Measurements from ENCODE around the gene COMT.

The COMT gene

GRCh38 chr22:19958083-19959042, 16.8 kb downstream of the COMT start:
- H3K4me3 ChIP-seq (ENCODE audit: low read depth in 1 of 2, low read length in 2 of 2) = no peak overlapping the region
- H4K20me1 ChIP-seq (ENCODE audit: insufficient read depth, low read length) = peaks cover 64% of the 10 kb centered on the region
- no peak overlapping the region for H3K9ac ChIP-seq (ENCODE audit: low read depth, low read length)
- no peak overlapping the region for H3K4me2 ChIP-seq (ENCODE audit: insufficient read depth, low read length)
- H3K4me1 ChIP-seq (ENCODE audit: insufficient read depth, low read length) = no peaks in the 10 kb centered on the region
- ATAC-seq (ENCODE audit: insufficient read depth, low read depth) (no peak), DNase-seq (no peak)
- H2AFZ ChIP-seq (ENCODE audit: low read depth, low read length) = no peak overlapping the region
- TF ChIP-seq EZH2 (IDR thresholded peaks at IDR 0.05; ENCODE audit: borderline replicate concordance, low read depth, low read length, severe bottlenecking) = no peak
- TF ChIP-seq CTCF (IDR thresholded peaks at IDR 0.05; ENCODE audit: borderline replicate concordance, extremely low read depth, low read length, poor library complexity, severe bottlenecking) = no peak
- H3K27ac ChIP-seq (ENCODE audit: low read length) = no peak overlapping the region
- no peaks in the 10 kb centered on the region for H3K27me3 ChIP-seq (ENCODE audit: insufficient read depth, low read length, poor library complexity)
- H3K79me2 ChIP-seq (ENCODE audit: insufficient read depth, low read length) = peaks cover 30% of the 10 kb centered on the region
- H3K9me3 ChIP-seq (ENCODE audit: insufficient read depth, low read length, severe bottlenecking) = no peaks in the 10 kb centered on the region
- peaks cover 53% of the 10 kb centered on the region for H3K36me3 ChIP-seq (ENCODE audit: insufficient read depth, low read length)

DNA sequence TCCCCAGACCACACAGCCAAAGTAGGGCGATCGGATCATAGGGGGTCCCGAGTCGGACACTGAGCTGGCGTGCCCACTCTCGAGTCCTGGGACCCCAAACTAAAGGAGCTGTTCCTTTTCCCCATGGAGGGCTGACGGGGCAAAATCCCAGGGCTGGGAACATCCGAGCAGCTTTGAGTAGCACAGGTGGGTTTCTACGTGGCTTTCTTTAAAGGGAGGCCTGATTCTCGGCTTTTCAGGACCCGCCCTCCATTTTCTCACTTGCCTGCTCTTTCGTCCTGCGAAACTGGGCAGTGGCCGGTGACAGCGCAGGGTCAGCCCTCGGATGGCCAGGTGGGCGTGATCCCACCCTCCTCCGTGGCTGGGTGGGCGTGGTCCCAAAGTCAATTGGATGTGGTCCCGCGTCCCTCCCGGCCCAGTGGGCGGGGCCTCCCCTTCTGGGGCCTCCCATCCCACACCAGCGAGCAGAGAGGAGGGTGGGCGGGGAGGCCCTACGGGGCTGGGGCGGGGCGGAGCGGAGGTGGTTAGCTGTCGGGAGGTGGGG, 17.5 kb downstream of the COMT start:
- no peak for ATAC-seq (ENCODE audit: insufficient read depth, low read depth)
- Histone ChIP-seq H3K9me3 (ENCODE audit: insufficient read depth, low read length, severe bottlenecking) (no peaks in the 10 kb centered on the region), H4K20me1 (ENCODE audit: insufficient read depth, low read length) (peaks cover 58% of the 10 kb centered on the region), H3K27me3 (ENCODE audit: insufficient read depth, low read length, poor library complexity) (no peaks in the 10 kb centered on the region), H3K27ac (ENCODE audit: low read length) (no peak overlapping the region), H3K4me1 (ENCODE audit: insufficient read depth, low read length) (no peaks in the 10 kb centered on the region), H3K79me2 (ENCODE audit: insufficient read depth, low read length) (peaks cover 23% of the 10 kb centered on the region), H3K4me2 (ENCODE audit: insufficient read depth, low read length) (no peak overlapping the region), H3K9ac (ENCODE audit: low read depth, low read length) (no peak overlapping the region), H3K4me3 (ENCODE audit: low read depth in 1 of 2, low read length in 2 of 2) (no peak overlapping the region), H2AFZ (ENCODE audit: low read depth, low read length) (no peak overlapping the region), H3K36me3 (ENCODE audit: insufficient read depth, low read length) (peaks cover 55% of the 10 kb centered on the region)
- no peak for DNase-seq
- no peak for TF ChIP-seq EZH2 (IDR thresholded peaks at IDR 0.05; ENCODE audit: borderline replicate concordance, low read depth, low read length, severe bottlenecking)
- no peak for TF ChIP-seq CTCF (IDR thresholded peaks at IDR 0.05; ENCODE audit: borderline replicate concordance, extremely low read depth, low read length, poor library complexity, severe bottlenecking)

DNA sequence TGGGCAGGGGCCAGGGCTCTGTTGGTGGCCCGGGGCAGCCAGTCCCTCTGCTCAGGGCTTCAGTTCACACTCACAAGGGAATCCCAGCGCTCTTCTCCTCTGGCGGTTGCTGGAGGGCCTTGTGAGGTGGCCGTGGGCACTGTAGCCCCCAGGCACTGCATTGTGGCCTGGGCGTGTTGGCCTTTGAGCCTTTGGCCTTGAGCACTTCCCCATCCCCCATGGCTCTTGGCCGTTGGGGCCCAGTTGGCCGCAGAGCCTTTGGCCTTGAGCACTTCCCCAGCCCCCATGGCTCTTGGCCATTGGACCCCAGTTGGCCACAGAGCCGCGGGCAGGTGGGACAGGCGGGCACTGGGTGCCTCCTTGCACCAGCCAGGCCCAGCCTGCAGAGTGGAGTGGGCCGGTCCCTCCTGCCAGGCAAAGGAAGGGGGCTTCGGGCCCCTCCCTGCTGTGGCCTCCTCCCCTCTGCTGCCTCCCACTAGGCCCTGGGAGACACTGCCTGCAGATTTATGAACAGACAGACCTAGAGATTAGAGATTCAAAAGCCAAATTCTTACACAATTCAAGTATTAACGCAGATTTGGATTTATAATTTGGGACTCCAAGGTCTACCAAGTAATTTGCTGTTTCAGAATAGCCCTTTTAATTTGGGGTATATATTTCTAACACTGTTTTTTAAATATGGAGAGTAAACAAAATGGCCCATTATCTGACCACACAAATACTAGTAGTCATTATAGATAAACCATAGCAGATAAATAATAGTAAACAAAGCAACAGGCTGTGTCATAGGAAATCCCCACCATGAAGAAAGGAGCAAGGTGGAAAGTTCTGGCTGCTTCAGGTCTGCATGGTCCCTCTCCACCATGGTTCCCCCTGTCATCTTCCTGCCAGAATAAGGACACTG, 18.3 kb downstream of the COMT start:
- Histone ChIP-seq H3K79me2 (ENCODE audit: insufficient read depth, low read length) (peaks cover 17% of the 10 kb centered on the region; the same call in 1 of the 2 replicates), H3K27ac (ENCODE audit: low read length) (no peak overlapping the region), H3K4me1 (ENCODE audit: insufficient read depth, low read length) (no peaks in the 10 kb centered on the region), H2AFZ (ENCODE audit: low read depth, low read length) (no peak overlapping the region), H3K4me2 (ENCODE audit: insufficient read depth, low read length) (no peak overlapping the region), H3K27me3 (ENCODE audit: insufficient read depth, low read length, poor library complexity) (no peaks in the 10 kb centered on the region), H3K9me3 (ENCODE audit: insufficient read depth, low read length, severe bottlenecking) (no peaks in the 10 kb centered on the region), H3K4me3 (ENCODE audit: low read depth in 1 of 2, low read length in 2 of 2) (no peak overlapping the region), H4K20me1 (ENCODE audit: insufficient read depth, low read length) (peaks cover 57% of the 10 kb centered on the region), H3K9ac (ENCODE audit: low read depth, low read length) (no peak overlapping the region), H3K36me3 (ENCODE audit: insufficient read depth, low read length) (peaks cover 56% of the 10 kb centered on the region)
- TF ChIP-seq CTCF (IDR thresholded peaks at IDR 0.05; ENCODE audit: borderline replicate concordance, extremely low read depth, low read length, poor library complexity, severe bottlenecking) (no peak), EZH2 (IDR thresholded peaks at IDR 0.05; ENCODE audit: borderline replicate concordance, low read depth, low read length, severe bottlenecking) (no peak)
- ATAC-seq (ENCODE audit: insufficient read depth, low read depth) (no peak), DNase-seq (no peak)

Data from DND-41 (cell line).